Measurements from ENCODE around the gene DOCK7. TPM values are rescaled to one million over a fixed set of nuclear protein-coding genes. Genes with fewer than 3 reads are reported as not detected.
"Not testable (repeated sequence)": the region's sequence is repeated elsewhere in the genome, so short reads cannot be mapped to it uniquely, and the experiment has no call there.

The DOCK7 gene
- total RNA-seq, 4 donors from 2014 or later = 48.6 to 182 (median 92.9) TPM

GRCh38 chr1:62625415-62625814 lies 62.8 kb downstream of the DOCK7 start:
- TF ChIP-seq POLR2A (IDR thresholded peaks at IDR 0.05) (no peak), EP300 (IDR thresholded peaks at IDR 0.05) (no peak)
- TF ChIP-seq, protein P1, sequence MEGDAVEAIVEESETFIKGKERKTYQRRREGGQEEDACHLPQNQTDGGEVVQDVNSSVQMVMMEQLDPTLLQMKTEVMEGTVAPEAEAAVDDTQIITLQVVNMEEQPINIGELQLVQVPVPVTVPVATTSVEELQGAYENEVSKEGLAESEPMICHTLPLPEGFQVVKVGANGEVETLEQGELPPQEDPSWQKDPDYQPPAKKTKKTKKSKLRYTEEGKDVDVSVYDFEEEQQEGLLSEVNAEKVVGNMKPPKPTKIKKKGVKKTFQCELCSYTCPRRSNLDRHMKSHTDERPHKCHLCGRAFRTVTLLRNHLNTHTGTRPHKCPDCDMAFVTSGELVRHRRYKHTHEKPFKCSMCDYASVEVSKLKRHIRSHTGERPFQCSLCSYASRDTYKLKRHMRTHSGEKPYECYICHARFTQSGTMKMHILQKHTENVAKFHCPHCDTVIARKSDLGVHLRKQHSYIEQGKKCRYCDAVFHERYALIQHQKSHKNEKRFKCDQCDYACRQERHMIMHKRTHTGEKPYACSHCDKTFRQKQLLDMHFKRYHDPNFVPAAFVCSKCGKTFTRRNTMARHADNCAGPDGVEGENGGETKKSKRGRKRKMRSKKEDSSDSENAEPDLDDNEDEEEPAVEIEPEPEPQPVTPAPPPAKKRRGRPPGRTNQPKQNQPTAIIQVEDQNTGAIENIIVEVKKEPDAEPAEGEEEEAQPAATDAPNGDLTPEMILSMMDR (IDR thresholded peaks at IDR 0.05) = no peak
- H3K4me1 ChIP-seq = peaks cover 0 to 8% (median 0%) of the 10 kb centered on the region in 4 donors
- DNase-seq (ENCODE audit: low spot score in 2 of 2) = no peak

DNA sequence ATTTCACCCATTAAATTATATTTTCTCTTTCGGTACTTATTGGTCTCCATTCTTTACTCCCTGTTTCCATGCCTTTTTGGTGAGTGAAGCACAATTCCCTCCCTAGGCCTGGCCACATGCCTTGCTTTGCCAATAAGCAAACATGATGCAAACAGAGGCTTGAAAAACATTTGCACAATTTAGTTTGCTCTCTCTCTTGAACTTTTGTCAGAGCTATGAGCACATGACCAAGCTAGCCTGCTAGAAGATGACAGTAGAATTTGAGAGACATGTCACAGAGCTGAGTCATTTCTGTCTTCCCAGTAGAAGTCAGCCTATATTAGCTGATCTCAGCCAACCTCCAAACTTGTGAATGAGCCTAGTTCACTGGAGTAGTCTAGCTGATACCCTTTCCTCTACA lies 66.3 kb downstream of the DOCK7 start:
- peak; percentile 31 to 77 for TF ChIP-seq EP300 (IDR thresholded peaks at IDR 0.05)
- TF ChIP-seq POLR2A (IDR thresholded peaks at IDR 0.05) = no peak
- Histone ChIP-seq H3K27me3 (no peaks in the 10 kb centered on the region), H3K9me3 (no peaks in the 10 kb centered on the region), H3K27ac (peak overlapping the region in 2 of 4 donors; percentile 12 to 76), H3K4me3 (no peak overlapping the region), H3K4me1 (peaks cover 0 to 8% (median 0%) of the 10 kb centered on the region in 4 donors), H3K36me3 (peaks cover 0 to 38% (median 0%) of the 10 kb centered on the region in 3 donors)
- WGBS, 2 donors = 46 to 58% methylated on average over 1 of the region's 1 CpG
- peak in 1 of 2 donors; percentile 12 for DNase-seq (ENCODE audit: low spot score in 2 of 2)

More at GRCh38 chr1:62625415-62625814, 62.8 kb downstream of the DOCK7 start:
- Histone ChIP-seq H3K4me3 (no peak overlapping the region), H3K9me3 (no peaks in the 10 kb centered on the region), H3K36me3 (peaks cover 0 to 20% (median 0%) of the 10 kb centered on the region in 3 donors), H3K27ac (no peak overlapping the region), H3K27me3 (no peaks in the 10 kb centered on the region)
- 90 to 91% methylated on average over 1 of the region's 1 CpG for WGBS, 2 donors

DNA sequence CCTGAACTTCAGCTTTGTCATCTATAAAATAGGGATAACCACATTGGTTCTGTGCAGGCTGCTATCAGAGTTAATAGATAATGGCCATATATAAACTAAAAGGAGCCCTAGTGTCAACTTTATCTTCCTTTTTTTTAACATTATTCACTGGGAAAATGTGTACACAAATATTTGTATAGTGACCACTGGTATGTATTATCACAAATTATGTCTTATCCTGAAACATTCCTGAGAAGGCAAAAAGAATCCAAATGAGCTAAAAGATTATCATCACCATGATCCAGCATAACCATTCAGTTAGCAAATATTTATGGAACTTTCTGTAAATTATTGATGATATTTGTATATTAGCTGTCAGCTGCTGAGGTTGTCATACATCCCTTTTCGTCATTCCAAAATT lies 74.3 kb downstream of the DOCK7 start:
- H3K27me3 ChIP-seq = no peaks in the 10 kb centered on the region
- no peak overlapping the region for H3K27ac ChIP-seq
- TF ChIP-seq POLR2A (IDR thresholded peaks at IDR 0.05) (no peak), EP300 (IDR thresholded peaks at IDR 0.05) (no peak)
- TF ChIP-seq, protein P1 (IDR thresholded peaks at IDR 0.05) = no peak
- H3K36me3 ChIP-seq = peaks cover 0 to 28% (median 0%) of the 10 kb centered on the region in 3 donors
- no peaks in the 10 kb centered on the region for H3K4me1 ChIP-seq
- WGBS, 2 donors = 97 to 98% methylated on average over 1 of the region's 1 CpG
- no peak for DNase-seq (ENCODE audit: low spot score in 2 of 2)
- H3K9me3 ChIP-seq = no peaks in the 10 kb centered on the region
- H3K4me3 ChIP-seq = no peak overlapping the region

DNA sequence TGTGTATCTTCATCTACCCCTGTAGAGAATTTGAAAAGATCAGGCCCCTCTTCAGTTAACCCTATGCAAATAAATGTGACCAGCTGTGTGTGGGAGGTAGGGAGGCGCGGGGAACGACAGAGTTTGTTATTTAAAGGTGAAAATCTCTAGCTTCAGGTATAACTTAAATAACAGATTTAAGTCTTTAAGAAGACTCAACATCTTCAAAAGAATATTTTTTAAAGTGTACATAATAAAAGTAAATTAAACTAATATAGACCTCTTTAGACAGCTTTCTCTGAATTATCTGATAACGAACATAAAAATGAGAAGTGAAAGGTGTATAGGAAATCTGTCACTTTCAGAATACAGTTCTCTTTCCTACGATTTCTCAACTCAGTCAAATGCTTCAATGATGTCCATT lies 74.9 kb downstream of the DOCK7 start:
- 78 to 83% methylated on average over 5 of the region's 5 CpGs for WGBS, 2 donors
- Histone ChIP-seq H3K27ac (no peak overlapping the region), H3K4me1 (no peaks in the 10 kb centered on the region), H3K4me3 (no peak overlapping the region), H3K9me3 (no peaks in the 10 kb centered on the region), H3K36me3 (peaks cover 0 to 28% (median 0%) of the 10 kb centered on the region in 3 donors), H3K27me3 (no peaks in the 10 kb centered on the region)
- TF ChIP-seq EP300 (IDR thresholded peaks at IDR 0.05) (no peak), POLR2A (IDR thresholded peaks at IDR 0.05) (no peak)
- TF ChIP-seq, protein P1 (IDR thresholded peaks at IDR 0.05) = no peak
- DNase-seq (ENCODE audit: low spot score in 2 of 2) = no peak

DNA sequence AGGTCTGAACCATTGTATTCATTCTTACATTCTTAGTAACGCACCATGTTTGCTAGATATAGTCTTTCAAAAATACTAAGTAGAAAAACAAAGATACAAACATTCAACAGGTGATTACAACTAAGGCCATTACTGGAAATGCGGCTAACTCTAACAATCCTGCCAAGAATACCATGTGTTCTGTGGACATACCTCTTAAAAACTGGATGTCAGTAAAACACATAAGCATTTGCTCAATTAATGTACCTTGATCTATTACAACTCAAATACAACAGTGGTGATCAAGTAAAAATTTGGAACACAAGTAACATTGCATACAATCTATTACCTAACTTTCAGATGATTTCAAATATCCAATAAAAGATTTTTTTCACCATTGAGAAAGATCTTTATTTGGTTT lies 75.4 kb downstream of the DOCK7 start:
- no peak for TF ChIP-seq POLR2A (IDR thresholded peaks at IDR 0.05)
- no peak for TF ChIP-seq EP300 (IDR thresholded peaks at IDR 0.05)
- TF ChIP-seq, protein P1 (IDR thresholded peaks at IDR 0.05) = no peak
- WGBS, 2 donors = 94% methylated on average over 2 of the region's 2 CpGs
- H3K36me3 ChIP-seq = peaks cover 0 to 22% (median 0%) of the 10 kb centered on the region in 3 donors
- no peak overlapping the region for H3K27ac ChIP-seq
- DNase-seq (ENCODE audit: low spot score in 2 of 2) = no peak
- no peaks in the 10 kb centered on the region for H3K27me3 ChIP-seq
- H3K4me3 ChIP-seq = no peak overlapping the region
- no peaks in the 10 kb centered on the region for H3K4me1 ChIP-seq
- no peaks in the 10 kb centered on the region for H3K9me3 ChIP-seq

DNA sequence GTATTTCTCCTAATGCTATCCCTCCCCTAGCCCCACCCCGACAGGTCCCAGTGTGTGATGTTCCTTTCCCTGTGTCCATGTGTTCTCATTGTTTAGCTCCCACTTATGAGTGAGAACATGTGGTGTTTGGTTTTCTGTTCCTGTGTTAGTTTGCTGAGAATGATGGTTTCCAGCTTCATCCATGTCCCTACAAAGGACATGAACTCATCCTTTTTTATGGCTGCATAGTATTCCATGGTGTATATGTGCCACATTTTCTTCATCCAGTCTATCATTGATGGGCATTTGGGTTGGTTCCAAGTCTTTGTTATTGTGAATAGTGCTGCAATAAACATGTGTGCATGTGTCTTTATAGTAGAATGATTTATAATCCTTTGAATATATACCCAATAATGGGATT lies 77.6 kb downstream of the DOCK7 start:
- WGBS, 2 donors = 93 to 96% methylated on average over 1 of the region's 1 CpG

More for the DNA sequence above, 77.6 kb downstream of the DOCK7 start:
- H3K27ac ChIP-seq; H3K27me3 ChIP-seq; H3K4me3 ChIP-seq; H3K9me3 ChIP-seq; DNase-seq (ENCODE audit: low spot score in 2 of 2); H3K4me1 ChIP-seq: not testable (repeated sequence)
- peaks cover 0 to 15% (median 0%) of the 10 kb centered on the region in 3 donors for H3K36me3 ChIP-seq
